Natural killer cell treated with Interleukin-12 subunit alpha and Interleukin-12 subunit beta and Interleukin-15 and Interleukin-18, amount 100 ng/mL, for 72 hours (primary cell): ENCODE data around the gene MBTPS1. TPM values are rescaled to one million over a fixed set of nuclear protein-coding genes. Genes with fewer than 3 reads are reported as not detected.

Source experiments
- ATAC-seq, 2 donors: fragments of 150-1000 bp; cut with Tn5 transposase in 1 of 2; sonication (Bioruptor Pico), chemical (Tn5 transposase) in 1 of 2; 2 replicates each; pipeline ENCODE4 v1.10.0; 2021
- DNase-seq: peaks from one replicate; pipeline ENCODE4 v3.0.0; 2022; ENCODE audit warnings: low spot score
- H3K27ac Mint-ChIP-seq, 2 donors: 1 replicate in 1 of 2; 2 replicates in 1 of 2; pipeline ENCODE4 v1.8.0; 2022; ENCODE audit warnings: mixed read lengths in 2 of 2, mild to moderate bottlenecking in 1 of 2, moderate library complexity in 1 of 2
- H3K27me3 Mint-ChIP-seq, 2 donors: 1 replicate in 1 of 2; 2 replicates in 1 of 2; pipeline ENCODE4 v1.8.0; 2022; ENCODE audit warnings: mixed read lengths in 2 of 2
- H3K36me3 Mint-ChIP-seq: one replicate; pipeline ENCODE4 v1.8.0; 2022; ENCODE audit warnings: mixed read lengths
- H3K4me1 Mint-ChIP-seq, 2 donors: 1 replicate in 1 of 2; 2 replicates in 1 of 2; pipeline ENCODE4 v1.8.0; 2022; ENCODE audit warnings: low read depth in 2 of 2, mixed read lengths in 2 of 2, mild to moderate bottlenecking in 1 of 2
- H3K4me3 Mint-ChIP-seq: one replicate; pipeline ENCODE4 v1.8.0; 2022; ENCODE audit warnings: mixed read lengths
- H3K9me3 Mint-ChIP-seq: 2 replicates; pipeline ENCODE4 v1.8.0; 2022; ENCODE audit warnings: mixed read lengths
- total RNA-seq, 2 donors: library from RNA; stranded (reverse); gene quantifications; one replicate each; pipeline ENCODE4 v1.2.3, GENCODE V29; 2022

Gene MBTPS1
- total RNA-seq, 2 donors from 2014 or later: 65.4 to 83.4 TPM

DNA sequence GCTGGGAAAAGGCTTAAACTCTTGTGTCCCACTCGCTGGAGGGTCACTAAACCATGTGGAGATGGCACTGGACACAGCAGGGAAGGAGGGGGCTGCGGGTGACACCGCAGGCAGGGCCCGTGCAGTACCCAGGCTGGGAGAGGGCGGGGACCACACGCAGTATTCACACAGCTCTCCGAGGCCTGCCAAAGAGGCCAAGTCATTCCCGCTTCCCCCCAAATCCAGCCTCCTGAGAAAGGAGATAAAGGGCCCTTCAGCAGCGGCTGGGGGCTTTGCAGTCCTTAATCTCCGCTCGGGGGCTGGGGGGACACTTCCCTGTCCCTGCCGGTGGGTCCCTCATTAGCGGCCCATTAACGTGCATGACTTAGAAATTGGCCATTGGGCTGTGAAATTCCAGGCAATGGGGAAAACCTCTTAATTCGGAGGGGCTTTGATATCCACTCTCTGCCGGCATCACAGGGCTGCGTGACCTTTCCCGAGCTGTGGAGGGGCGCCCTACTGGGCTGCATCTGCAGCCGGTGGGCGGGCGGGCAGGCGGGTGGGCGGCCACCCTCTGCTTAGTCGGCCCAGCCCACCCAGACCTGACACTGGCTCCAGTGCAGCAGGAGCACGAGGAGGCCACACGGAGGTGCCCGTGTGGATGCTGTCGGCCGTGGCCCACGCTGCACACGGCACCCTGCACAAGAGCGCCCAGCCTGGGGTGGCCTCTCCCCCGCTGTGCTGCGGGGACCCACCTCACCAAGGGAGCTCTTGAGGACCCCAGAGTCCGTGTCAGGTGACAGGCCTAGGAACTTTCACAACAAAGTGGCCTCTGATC, 71.5 kb downstream of the MBTPS1 start:
- Mint-ChIP-seq H3K27me3 (peaks cover 9 to 15% of the 10 kb centered on the region in 2 donors), H3K27ac (no peak overlapping the region), H3K9me3 (no peaks in the 10 kb centered on the region), H3K4me3 (no peak overlapping the region), H3K4me1 (no peaks in the 10 kb centered on the region), H3K36me3 (no peaks in the 10 kb centered on the region)
- ATAC-seq: no peak
- no peak for DNase-seq

DNA sequence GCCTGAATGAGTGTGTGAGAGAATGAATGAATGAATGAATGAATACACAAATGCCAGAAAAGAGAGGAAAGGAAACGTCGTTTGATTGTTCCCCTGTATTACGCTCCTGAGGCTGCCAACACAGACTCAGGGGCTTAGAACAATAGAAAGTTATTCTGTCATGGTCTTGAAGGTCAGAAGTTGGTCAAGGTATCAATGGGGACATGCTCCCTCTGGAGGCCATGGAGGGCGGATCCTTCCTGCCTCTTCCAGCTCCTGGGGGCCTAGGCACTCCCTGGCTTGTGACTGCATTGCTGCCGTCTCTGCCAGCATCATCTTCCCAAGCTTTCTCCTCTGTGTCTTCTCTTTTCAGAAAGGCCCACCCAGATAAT, 72.6 kb downstream of the MBTPS1 start:
- peaks cover 9 to 18% of the 10 kb centered on the region in 2 donors for H3K27me3 Mint-ChIP-seq
- H3K9me3 Mint-ChIP-seq: no peaks in the 10 kb centered on the region
- ATAC-seq: no peak
- no peaks in the 10 kb centered on the region for H3K4me1 Mint-ChIP-seq
- no peaks in the 10 kb centered on the region for H3K36me3 Mint-ChIP-seq
- H3K27ac Mint-ChIP-seq: no peak overlapping the region
- H3K4me3 Mint-ChIP-seq: no peak overlapping the region
- DNase-seq: no peak

- ATAC-seq (no peak), DNase-seq (no peak)
- Mint-ChIP-seq H3K4me1 (no peaks in the 10 kb centered on the region), H3K4me3 (no peak overlapping the region), H3K36me3 (no peaks in the 10 kb centered on the region), H3K27ac (no peak overlapping the region), H3K27me3 (peaks cover 9 to 18% of the 10 kb centered on the region in 2 donors), H3K9me3 (no peaks in the 10 kb centered on the region)
Measured at GRCh38 chr16:84043486-84044117, 73.1 kb downstream of the MBTPS1 start.

DNA sequence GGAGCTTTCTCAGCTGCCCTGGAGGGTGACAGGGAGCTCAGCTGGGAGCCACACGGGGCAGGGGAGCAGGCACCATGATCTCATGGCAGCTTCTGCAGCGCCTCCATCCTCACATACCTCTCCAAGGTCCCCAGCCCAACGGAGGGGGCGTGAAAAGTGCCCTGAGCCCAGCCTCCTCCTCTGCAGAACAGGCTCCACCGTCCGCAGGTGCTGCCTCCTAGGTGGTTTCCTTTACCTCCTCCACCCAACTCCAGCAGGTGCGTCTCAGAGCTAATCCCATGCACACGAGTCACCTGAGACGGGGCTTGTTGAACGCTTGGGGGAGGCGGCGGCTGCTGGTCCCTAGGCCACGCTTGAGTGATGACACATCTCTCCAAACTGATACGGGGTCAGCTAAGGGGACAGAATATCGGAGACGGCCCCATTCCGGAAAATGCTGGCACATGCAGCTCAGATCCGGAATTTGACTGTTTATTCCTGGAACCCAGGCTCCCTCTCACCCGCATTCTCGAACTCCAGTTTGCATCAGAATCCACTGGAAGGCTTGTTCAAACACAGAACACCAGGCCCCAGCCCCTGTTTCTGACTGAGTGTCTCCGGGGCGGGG, 73.8 kb downstream of the MBTPS1 start:
- ATAC-seq (peak in 1 of 2 donors; percentile 3), DNase-seq (peak; percentile 32)
- Mint-ChIP-seq H3K27me3 (peaks cover 9 to 18% of the 10 kb centered on the region in 2 donors), H3K27ac (no peak overlapping the region), H3K4me1 (no peaks in the 10 kb centered on the region), H3K9me3 (no peaks in the 10 kb centered on the region), H3K36me3 (no peaks in the 10 kb centered on the region), H3K4me3 (no peak overlapping the region)

- H3K4me3 Mint-ChIP-seq: no peak within 1 kb of the TSS
- H3K36me3 Mint-ChIP-seq: no peaks in the 10 kb centered on the region
- DNase-seq (no peak), ATAC-seq (peak in 1 of 2 donors; percentile 2)
- H3K27ac Mint-ChIP-seq: no peak within 1 kb of the TSS
- H3K4me1 Mint-ChIP-seq: no peaks in the 10 kb centered on the region
- peaks cover 9 to 18% of the 10 kb centered on the region in 2 donors for H3K27me3 Mint-ChIP-seq
- H3K9me3 Mint-ChIP-seq: no peaks in the 10 kb centered on the region
Measured at GRCh38 chr16:84042308-84042878, 74.3 kb downstream of the MBTPS1 start, which contains the start of gene SLC38A8. SLC38A8 (minus strand) TSS chr16:84042795; CDS start chr16:84042157, 638 bp downstream.

DNA sequence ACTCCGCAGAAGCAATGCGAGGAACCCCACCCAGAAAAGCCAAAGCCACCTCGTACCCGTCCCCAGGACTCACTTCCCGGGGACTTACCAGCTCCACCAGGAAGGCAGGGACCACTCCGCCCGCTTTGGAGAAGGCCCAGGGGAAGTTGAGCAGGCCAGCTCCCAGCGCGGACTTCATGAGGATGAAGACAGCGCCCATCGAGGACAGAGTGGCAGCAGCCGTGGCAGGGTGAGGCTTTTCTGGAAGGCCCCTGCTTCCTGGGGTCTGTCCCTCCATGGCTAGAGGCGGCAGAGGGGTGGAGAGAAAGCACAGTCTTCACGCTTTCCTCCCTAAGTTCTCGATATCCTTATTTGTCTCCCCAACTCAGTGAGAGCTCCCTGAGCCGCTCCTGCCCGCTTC, 74.9 kb downstream of the MBTPS1 start:
- Mint-ChIP-seq H3K36me3 (no peaks in the 10 kb centered on the region), H3K4me3 (no peak overlapping the region), H3K4me1 (no peaks in the 10 kb centered on the region), H3K27me3 (peaks cover 9 to 18% of the 10 kb centered on the region in 2 donors), H3K9me3 (no peaks in the 10 kb centered on the region), H3K27ac (no peak overlapping the region)
- no peak for ATAC-seq
- peak; percentile 20 for DNase-seq

- Mint-ChIP-seq H3K9me3 (no peaks in the 10 kb centered on the region), H3K4me3 (no peak overlapping the region), H3K27ac (no peak overlapping the region), H3K4me1 (no peaks in the 10 kb centered on the region), H3K36me3 (no peaks in the 10 kb centered on the region), H3K27me3 (peaks cover 9 to 18% of the 10 kb centered on the region in 2 donors)
- DNase-seq: peak; percentile 20
- no peak for ATAC-seq
Measured at GRCh38 chr16:84040823-84041820, 75.6 kb downstream of the MBTPS1 start.

GRCh38 chr16:84040226-84040822, 76.4 kb downstream of the MBTPS1 start:
- H3K4me1 Mint-ChIP-seq: no peaks in the 10 kb centered on the region
- peaks cover 9 to 18% of the 10 kb centered on the region in 2 donors for H3K27me3 Mint-ChIP-seq
- H3K36me3 Mint-ChIP-seq: no peaks in the 10 kb centered on the region
- no peak overlapping the region for H3K27ac Mint-ChIP-seq
- no peak for DNase-seq
- ATAC-seq: no peak
- H3K9me3 Mint-ChIP-seq: no peaks in the 10 kb centered on the region
- H3K4me3 Mint-ChIP-seq: no peak overlapping the region

GRCh38 chr16:84039696-84040095, 77.0 kb downstream of the MBTPS1 start:
- no peaks in the 10 kb centered on the region for H3K36me3 Mint-ChIP-seq
- H3K9me3 Mint-ChIP-seq: no peaks in the 10 kb centered on the region
- no peaks in the 10 kb centered on the region for H3K4me1 Mint-ChIP-seq
- H3K4me3 Mint-ChIP-seq: no peak overlapping the region
- peaks cover 9 to 18% of the 10 kb centered on the region in 2 donors for H3K27me3 Mint-ChIP-seq
- DNase-seq (no peak), ATAC-seq (no peak)
- no peak overlapping the region for H3K27ac Mint-ChIP-seq

DNA sequence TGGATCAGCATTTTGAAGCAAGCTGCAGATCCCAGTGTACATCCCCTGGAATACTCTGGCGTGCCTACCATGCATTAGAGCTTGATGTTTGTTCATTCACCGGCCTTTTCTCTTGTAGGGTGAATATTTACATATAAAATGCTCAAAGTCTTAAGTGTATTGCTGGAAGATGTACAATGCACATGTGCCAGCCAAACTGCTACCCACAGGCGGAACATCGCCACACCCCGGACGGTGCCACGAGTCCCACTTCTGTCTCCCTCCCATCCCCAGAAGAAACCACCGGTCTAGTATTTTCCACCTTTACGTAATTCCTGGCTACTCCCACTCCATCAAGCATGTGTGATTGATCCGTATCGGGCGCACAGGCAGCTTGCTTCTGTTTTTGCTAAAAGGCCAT, 78.3 kb downstream of the MBTPS1 start:
- ATAC-seq: no peak
- no peaks in the 10 kb centered on the region for H3K9me3 Mint-ChIP-seq

DNA sequence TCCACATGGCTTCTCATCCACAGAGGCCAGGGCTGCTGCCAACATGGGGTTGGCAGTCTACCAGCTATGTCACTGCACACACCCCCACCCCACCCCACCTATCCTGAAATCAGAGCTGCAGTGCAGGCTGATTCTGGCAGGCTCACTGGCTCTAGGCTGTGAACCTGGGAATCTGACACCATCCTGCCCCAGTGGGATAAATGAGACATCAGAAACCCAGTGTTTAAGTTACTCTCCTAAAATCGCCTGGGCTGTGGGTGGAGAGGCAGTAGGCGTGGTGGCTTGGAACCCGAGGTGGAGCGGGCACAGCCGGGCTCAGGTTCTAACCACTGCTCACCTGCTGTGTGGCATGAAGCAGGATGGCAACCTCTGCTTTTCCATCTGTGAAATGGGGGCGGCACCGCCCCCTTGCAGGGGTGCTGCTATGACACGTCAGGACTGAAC, 79.7 kb downstream of the MBTPS1 start:
- no peak for DNase-seq
- no peak for ATAC-seq
- Mint-ChIP-seq H3K9me3 (no peaks in the 10 kb centered on the region), H3K27ac (no peak overlapping the region), H3K4me1 (no peaks in the 10 kb centered on the region), H3K27me3 (peaks cover 0 to 6% of the 10 kb centered on the region in 2 donors), H3K36me3 (no peaks in the 10 kb centered on the region), H3K4me3 (no peak overlapping the region)

More for the DNA sequence above, 78.3 kb downstream of the MBTPS1 start:
- no peak for DNase-seq
- Mint-ChIP-seq H3K4me1 (no peaks in the 10 kb centered on the region), H3K27me3 (peaks cover 0 to 11% of the 10 kb centered on the region in 2 donors), H3K36me3 (no peaks in the 10 kb centered on the region), H3K27ac (no peak overlapping the region), H3K4me3 (no peak overlapping the region)

DNA sequence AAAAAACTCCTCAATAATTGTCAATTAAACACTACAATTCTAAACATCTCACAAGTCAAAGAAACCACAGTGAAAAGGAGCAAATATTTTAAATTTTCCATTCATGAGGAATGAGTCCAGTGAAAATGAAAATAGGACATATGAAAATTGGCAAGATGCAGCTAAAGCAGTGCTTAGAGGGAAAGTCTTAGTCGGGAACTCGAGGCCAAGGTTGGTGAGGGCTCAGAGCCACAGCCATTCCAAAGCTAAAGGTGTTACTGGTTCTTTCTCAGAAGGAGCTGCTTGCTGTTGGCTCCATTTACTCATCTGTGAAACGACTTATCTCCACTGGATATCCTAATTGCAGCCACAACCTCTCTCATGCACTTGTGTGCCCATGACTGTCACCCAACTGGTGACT, 80.6 kb downstream of the MBTPS1 start:
- DNase-seq (no peak), ATAC-seq (no peak)
- Mint-ChIP-seq H3K36me3 (no peaks in the 10 kb centered on the region), H3K9me3 (no peaks in the 10 kb centered on the region), H3K4me1 (no peaks in the 10 kb centered on the region), H3K27me3 (peaks cover 0 to 6% of the 10 kb centered on the region in 2 donors), H3K27ac (no peak overlapping the region), H3K4me3 (no peak overlapping the region)
